HepG2 (cell line): ENCODE measurements around the gene TRPC4AP. TPM values are rescaled to one million over a fixed set of nuclear protein-coding genes. Genes with fewer than 3 reads are reported as not detected.

Experiments used
- ATAC-seq: fragments of 200-7000 bp; cut with Tn5 transposase; 3 replicates; pipeline ENCODE4 v1.9.1; 2020; ENCODE audit warnings: mild to moderate bottlenecking, moderate library complexity
- BruUV-seq: library from RNA; stranded (reverse); fragments of 400-500 nt; replicated peaks from 2 replicates; lab custom pipeline; 2021; lab: Mats Ljungman, UMichigan
- CTCF ChIA-PET: fragments of 300-600 bp; formaldehyde crosslinking; extraction: SDS; loops from one replicate; lab custom pipeline; 2021; ENCODE audit warnings: low total read pairs, inconsistent platforms, low intra/inter-chr PET ratio; lab: Yijun Ruan, JAX
- POLR2A ChIA-PET: fragments of 350-600 bp; sonication (Branson Sonifier 250); formaldehyde crosslinking; loops from one replicate; lab custom pipeline; 2020; ENCODE audit warnings: antibody characterized with exemption, inconsistent platforms; lab: Yijun Ruan, JAX
- DNase-seq: peaks from one replicate; pipeline ENCODE4 v3.0.0-alpha.2; 2015; ENCODE audit warnings: low spot score
- FAIRE-seq: peaks from 3 replicates; lab custom pipeline; 2011; peaks lifted over from hg19 to GRCh38; lab: Jason Lieb, UNC
- H2AFZ ChIP-seq: one replicate; pipeline ENCODE4 v1.6.1; 2011; ENCODE audit warnings: low read length, inconsistent platforms
- H3K27ac ChIP-seq: fragments of 300-600 bp; 3 replicates; pipeline ENCODE4 v1.8.0; 2011; ENCODE audit warnings: mixed run types, mild to moderate bottlenecking, mixed read lengths, low read length, inconsistent platforms; ENCODE audit not compliant: insufficient read depth; ENCODE audit errors: extremely low read length
- H3K27me3 ChIP-seq, 2 experiments: fragments of 200-600 bp in 1 of 2; 2 replicates in 1 of 2; 3 replicates in 1 of 2; pipeline versions ENCODE4 v1.6.0 to v1.8.0; 2011; ENCODE audit warnings: low read length in 2 of 2, mild to moderate bottlenecking in 2 of 2, moderate library complexity in 2 of 2, inconsistent platforms in 1 of 2; ENCODE audit not compliant: insufficient read depth in 2 of 2, control insufficient read depth in 1 of 2
- H3K36me3 ChIP-seq, 2 experiments: fragments of 200-600 bp in 1 of 2; replicated peaks in 1 of 2; 2 replicates in 1 of 2; 3 replicates in 1 of 2; pipeline versions ENCODE4 v1.5.1 to v1.8.0; 2011; ENCODE audit warnings: low read length in 2 of 2, inconsistent platforms in 1 of 2; ENCODE audit not compliant: insufficient read depth in 2 of 2, control insufficient read depth in 1 of 2
- H3K4me1 ChIP-seq: 2 replicates; pipeline ENCODE4 v1.5.1; 2012; ENCODE audit warnings: low read length, inconsistent platforms; ENCODE audit not compliant: insufficient read depth
- H3K4me2 ChIP-seq: 2 replicates; pipeline ENCODE4 v1.6.0; 2011; ENCODE audit warnings: low read depth, low read length, inconsistent platforms
- H3K4me3 ChIP-seq, 3 experiments: fragments of 200-600 bp in 1 of 3; sonication (generic), shearing (Covaris generic) in 1 of 3; replicated peaks in 1 of 3; 2 replicates each; pipeline ENCODE4 v1.5.1; 2011 to 2016; ENCODE audit warnings: low read length in 3 of 3, inconsistent platforms in 2 of 3, low read depth in 2 of 3, mild to moderate bottlenecking in 2 of 3, control low read depth in 1 of 3, mixed read lengths in 1 of 3; ENCODE audit not compliant: insufficient read depth in 1 of 3
- H3K79me2 ChIP-seq: one replicate; pipeline ENCODE4 v1.6.1; 2011; ENCODE audit warnings: low read length, inconsistent platforms; ENCODE audit not compliant: insufficient read depth
- H3K9ac ChIP-seq: 2 replicates; pipeline ENCODE4 v1.6.0; 2011; ENCODE audit warnings: mild to moderate bottlenecking, low read depth, low read length, inconsistent platforms; ENCODE audit not compliant: insufficient read depth
- H3K9me3 ChIP-seq: 2 replicates; pipeline ENCODE4 v1.5.1; 2012; ENCODE audit warnings: mild to moderate bottlenecking, low read length
- H4K20me1 ChIP-seq: 2 replicates; pipeline ENCODE4 v1.6.0; 2011; ENCODE audit warnings: inconsistent platforms, mild to moderate bottlenecking, low read length, moderate library complexity; ENCODE audit not compliant: insufficient read depth
- ATF7 ChIP-seq, 2 experiments: fragments of 450-650 bp in 1 of 2; sonication (generic) in 1 of 2; formaldehyde crosslinking in 1 of 2; IDR thresholded peaks; 2 replicates each; pipeline versions ENCODE4 v1.4.0 to v1.6.1; 2016 to 2020; ENCODE audit warnings: antibody characterized with exemption in 1 of 2, mild to moderate bottlenecking in 1 of 2, missing genetic modification reagents in 1 of 2
- DPF2 ChIP-seq: sonication (generic); formaldehyde crosslinking; IDR thresholded peaks from 2 replicates; pipeline ENCODE4 v1.4.0; 2020; ENCODE audit warnings: mild to moderate bottlenecking, low read depth, missing genetic modification reagents, borderline replicate concordance
- ISX ChIP-seq: sonication (generic); formaldehyde crosslinking; conservative IDR thresholded peaks from 2 replicates; pipeline ENCODE4 v1.5.0; 2020; ENCODE audit warnings: missing genetic modification reagents
- MIXL1 ChIP-seq: IDR thresholded peaks from 2 replicates; pipeline ENCODE4 v1.6.1; 2016
- NFE2L1 ChIP-seq: sonication (generic); formaldehyde crosslinking; IDR thresholded peaks from 2 replicates; pipeline ENCODE4 v1.4.0; 2020; ENCODE audit warnings: missing genetic modification reagents, mild to moderate bottlenecking, borderline replicate concordance
- RCOR2 ChIP-seq: IDR thresholded peaks from 2 replicates; pipeline ENCODE4 v1.6.1; 2016; ENCODE audit warnings: missing biosample characterization, missing genetic modification reagents
- SAFB2 ChIP-seq: sonication (generic); formaldehyde crosslinking; IDR thresholded peaks from 2 replicates; pipeline ENCODE4 v1.5.1; 2020; ENCODE audit warnings: missing genetic modification reagents, low read depth, mild to moderate bottlenecking, borderline replicate concordance
- SMYD3 ChIP-seq: sonication (generic); formaldehyde crosslinking; IDR thresholded peaks from 2 replicates; pipeline ENCODE4 v1.8.1; 2023; ENCODE audit warnings: mild to moderate bottlenecking, missing genetic modification reagents
- TBL1XR1 ChIP-seq: fragments of 150-350 bp; IDR thresholded peaks from 2 replicates; pipeline ENCODE4 v1.6.1; 2014; ENCODE audit warnings: borderline replicate concordance, low read length; ENCODE audit not compliant: partially characterized antibody
- ZMYM2 ChIP-seq: sonication (generic); formaldehyde crosslinking; IDR thresholded peaks from 2 replicates; pipeline ENCODE4 v1.8.0; 2022; ENCODE audit warnings: mild to moderate bottlenecking, missing genetic modification reagents
- ZNF263 ChIP-seq: sonication (generic); formaldehyde crosslinking; IDR thresholded peaks from 2 replicates; pipeline ENCODE4 v1.4.0; 2020; ENCODE audit warnings: missing genetic modification reagents
- ZNF670 ChIP-seq: sonication (generic); formaldehyde crosslinking; IDR thresholded peaks from 2 replicates; pipeline ENCODE4 v1.8.0; 2022; ENCODE audit warnings: mild to moderate bottlenecking, missing genetic modification reagents, borderline replicate concordance
- ZNF850 ChIP-seq: sonication (generic); formaldehyde crosslinking; conservative IDR thresholded peaks from 2 replicates; pipeline ENCODE4 v1.9.0; 2021; ENCODE audit warnings: mild to moderate bottlenecking, missing genetic modification reagents
- WGBS: methylation state at CpG from one replicate; pipeline ENCODE4 v1.1.6; 2017; ENCODE audit warnings: low lambda C conversion rate; 5-methylcytosine and 5-hydroxymethylcytosine counted together
- in situ Hi-C: cut with HindIII; loops from 2 replicates; pipeline ENCODE4 v1.10.0; 2017; ENCODE audit warnings: low pct_unique_long_range_greater_than_20kb; ENCODE audit not compliant: extremely low pct_ligation_motif_present
- intact Hi-C: fragments of 100-400 bp; cut with micrococcal nuclease; formaldehyde crosslinking; loops from one replicate; pipeline ENCODE4 v1.10.0; 2022; ENCODE audit not compliant: unreplicated experiment
- polyA plus RNA-seq, 8 experiments: library from polyadenylated mRNA; depleted of rRNA in 3 of 8; stranded (reverse) in 7 of 8; unstranded in 1 of 8; fragments of >200 nt; fragmentation: Illumina TruSeq in 4 of 8; extraction: Trizol in 4 of 8; gene quantifications; 2 replicates each; pipeline versions ENCODE4 v1.2.1 to v1.2.3, GENCODE V29; 2011 to 2016; ENCODE audit warnings: low read depth in 4 of 8, missing spikeins in 1 of 8, mixed read lengths in 1 of 8; ENCODE audit not compliant: insufficient read depth in 1 of 8
- total RNA-seq, 5 experiments: library from RNA; depleted of rRNA; stranded (reverse); fragments of >200 nt; fragmentation: Illumina TruSeq; extraction: Trizol; gene quantifications; 2 replicates each; pipeline ENCODE4 v1.2.3, GENCODE V29; 2016; ENCODE audit warnings: low read depth in 1 of 5
- TF ChIP-seq, protein P1 (sequence below): sonication (generic); formaldehyde crosslinking; IDR thresholded peaks from 2 replicates; pipeline ENCODE4 v1.8.1; 2022; ENCODE audit warnings: mild to moderate bottlenecking, missing genetic modification reagents
- TF ChIP-seq, protein P2 (sequence below): IDR thresholded peaks from 2 replicates; pipeline ENCODE4 v1.4.0; 2020; ENCODE audit warnings: mild to moderate bottlenecking, missing genetic modification reagents
- TF ChIP-seq, protein P3 (sequence below): sonication (generic); formaldehyde crosslinking; IDR thresholded peaks from 2 replicates; pipeline ENCODE4 v1.8.1; 2023; ENCODE audit warnings: mild to moderate bottlenecking, inconsistent platforms, moderate library complexity, missing genetic modification reagents, borderline replicate concordance

Gene TRPC4AP
- total and polyA plus RNA-seq, 2 of the 13 experiments (the other 11 are each of a cell fraction or from before 2014, with no cell fraction given), result 136 to 137 TPM

DNA sequence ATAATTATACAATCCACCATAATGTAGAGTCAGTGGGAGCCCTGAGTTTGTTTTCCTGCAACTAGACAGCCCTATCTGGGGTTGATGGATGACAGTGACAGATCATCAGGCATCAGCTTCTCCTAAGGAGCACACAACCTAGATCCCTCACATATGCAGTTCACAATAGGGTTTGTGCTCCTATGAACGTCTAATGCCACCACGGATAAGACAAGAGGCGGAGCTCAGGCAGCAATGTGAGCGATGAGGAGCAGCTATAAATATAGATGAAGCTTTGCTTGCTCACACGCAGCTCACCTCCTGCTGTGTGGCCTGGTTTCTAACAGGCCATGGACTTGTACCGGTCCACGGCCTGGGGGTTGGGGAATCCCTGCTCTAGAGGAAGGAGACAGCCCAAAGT, 28.6 kb upstream of the TRPC4AP start (continued):
- TF ChIP-seq, protein P1, sequence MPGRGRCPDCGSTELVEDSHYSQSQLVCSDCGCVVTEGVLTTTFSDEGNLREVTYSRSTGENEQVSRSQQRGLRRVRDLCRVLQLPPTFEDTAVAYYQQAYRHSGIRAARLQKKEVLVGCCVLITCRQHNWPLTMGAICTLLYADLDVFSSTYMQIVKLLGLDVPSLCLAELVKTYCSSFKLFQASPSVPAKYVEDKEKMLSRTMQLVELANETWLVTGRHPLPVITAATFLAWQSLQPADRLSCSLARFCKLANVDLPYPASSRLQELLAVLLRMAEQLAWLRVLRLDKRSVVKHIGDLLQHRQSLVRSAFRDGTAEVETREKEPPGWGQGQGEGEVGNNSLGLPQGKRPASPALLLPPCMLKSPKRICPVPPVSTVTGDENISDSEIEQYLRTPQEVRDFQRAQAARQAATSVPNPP, result no peak
- no peak for TF ChIP-seq SMYD3 (CRISPR knock-in tag)
- no peak for TF ChIP-seq MIXL1 (CRISPR knock-in tag)
- TF ChIP-seq ZNF263 (CRISPR knock-in tag), result no peak
- TF ChIP-seq RCOR2 (CRISPR knock-in tag), result no peak
- TF ChIP-seq, protein P2, sequence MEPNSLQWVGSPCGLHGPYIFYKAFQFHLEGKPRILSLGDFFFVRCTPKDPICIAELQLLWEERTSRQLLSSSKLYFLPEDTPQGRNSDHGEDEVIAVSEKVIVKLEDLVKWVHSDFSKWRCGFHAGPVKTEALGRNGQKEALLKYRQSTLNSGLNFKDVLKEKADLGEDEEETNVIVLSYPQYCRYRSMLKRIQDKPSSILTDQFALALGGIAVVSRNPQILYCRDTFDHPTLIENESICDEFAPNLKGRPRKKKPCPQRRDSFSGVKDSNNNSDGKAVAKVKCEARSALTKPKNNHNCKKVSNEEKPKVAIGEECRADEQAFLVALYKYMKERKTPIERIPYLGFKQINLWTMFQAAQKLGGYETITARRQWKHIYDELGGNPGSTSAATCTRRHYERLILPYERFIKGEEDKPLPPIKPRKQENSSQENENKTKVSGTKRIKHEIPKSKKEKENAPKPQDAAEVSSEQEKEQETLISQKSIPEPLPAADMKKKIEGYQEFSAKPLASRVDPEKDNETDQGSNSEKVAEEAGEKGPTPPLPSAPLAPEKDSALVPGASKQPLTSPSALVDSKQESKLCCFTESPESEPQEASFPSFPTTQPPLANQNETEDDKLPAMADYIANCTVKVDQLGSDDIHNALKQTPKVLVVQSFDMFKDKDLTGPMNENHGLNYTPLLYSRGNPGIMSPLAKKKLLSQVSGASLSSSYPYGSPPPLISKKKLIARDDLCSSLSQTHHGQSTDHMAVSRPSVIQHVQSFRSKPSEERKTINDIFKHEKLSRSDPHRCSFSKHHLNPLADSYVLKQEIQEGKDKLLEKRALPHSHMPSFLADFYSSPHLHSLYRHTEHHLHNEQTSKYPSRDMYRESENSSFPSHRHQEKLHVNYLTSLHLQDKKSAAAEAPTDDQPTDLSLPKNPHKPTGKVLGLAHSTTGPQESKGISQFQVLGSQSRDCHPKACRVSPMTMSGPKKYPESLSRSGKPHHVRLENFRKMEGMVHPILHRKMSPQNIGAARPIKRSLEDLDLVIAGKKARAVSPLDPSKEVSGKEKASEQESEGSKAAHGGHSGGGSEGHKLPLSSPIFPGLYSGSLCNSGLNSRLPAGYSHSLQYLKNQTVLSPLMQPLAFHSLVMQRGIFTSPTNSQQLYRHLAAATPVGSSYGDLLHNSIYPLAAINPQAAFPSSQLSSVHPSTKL (CRISPR knock-in tag), result no peak
- TF ChIP-seq SAFB2, result no peak
- no peak for TF ChIP-seq ATF7 (IDR thresholded peaks at IDR 0.05)
- no peak for TF ChIP-seq ATF7 (CRISPR knock-in tag; IDR thresholded peaks at IDR 0.05)

DNA sequence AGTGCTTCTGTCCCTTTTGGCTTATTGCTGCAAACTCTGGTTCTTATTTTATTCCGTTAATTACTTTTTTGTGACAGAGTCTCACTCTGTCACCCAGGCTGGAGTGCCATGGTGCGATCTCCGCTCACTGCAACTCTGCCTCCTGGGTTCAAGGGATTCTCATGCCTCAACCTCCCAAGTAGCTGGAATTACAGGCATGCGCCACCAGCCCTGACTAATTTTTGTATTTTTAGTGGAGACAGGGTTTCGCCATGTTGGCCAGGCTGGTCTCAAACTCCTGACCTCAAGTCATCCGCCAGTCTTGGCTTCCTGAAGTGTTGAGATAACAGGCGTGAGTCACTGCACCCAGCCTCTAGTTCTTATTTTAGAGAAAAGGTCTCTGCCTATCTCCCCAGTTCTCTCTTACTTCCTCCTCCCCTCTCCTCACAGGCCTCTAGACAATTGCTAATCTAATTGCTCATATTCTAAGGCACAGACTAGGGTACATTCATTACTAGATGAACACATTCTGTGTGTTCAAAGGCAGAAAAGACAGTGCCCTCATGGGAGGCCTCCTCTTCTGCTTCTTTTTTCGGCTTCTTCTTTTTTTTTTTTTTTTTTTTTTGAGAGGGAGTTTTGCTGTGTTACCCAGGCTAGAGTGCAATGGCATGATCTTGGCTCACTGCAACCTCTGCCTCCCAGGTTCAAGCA, 27.6 kb upstream of the TRPC4AP start:
- BruUV-seq, result no TSS peak
- no peaks in the 10 kb centered on the region for H3K79me2 ChIP-seq
- H3K4me1 ChIP-seq, result no peaks in the 10 kb centered on the region
- no peaks in the 10 kb centered on the region for H3K9me3 ChIP-seq
- H2AFZ ChIP-seq, result no peak overlapping the region
- ChIA-PET POLR2A (no interaction called here), CTCF (no interaction called here)
- no peaks in the 10 kb centered on the region for H3K27me3 ChIP-seq
- intact Hi-C loops, result no loop called here
- DNase-seq (no peak), FAIRE-seq (no peak), ATAC-seq (no peak)
- no peak overlapping the region for H3K27ac ChIP-seq
- no peak overlapping the region for H3K9ac ChIP-seq
- no peaks in the 10 kb centered on the region for H4K20me1 ChIP-seq
- H3K4me2 ChIP-seq, result no peak overlapping the region
- in situ Hi-C loops, result no loop called here
- 97% methylated on average over 8 of the region's 8 CpGs for WGBS
- H3K4me3 ChIP-seq, result no peak overlapping the region
- peaks cover 16 to 45% of the 10 kb centered on the region in 2 experiments for H3K36me3 ChIP-seq
- TF ChIP-seq TBL1XR1 (no peak), DPF2 (CRISPR knock-in tag) (no peak), NFE2L1 (CRISPR knock-in tag) (no peak), ZNF850 (CRISPR knock-in tag) (no peak), ISX (CRISPR knock-in tag) (no peak), ZMYM2 (CRISPR knock-in tag) (no peak), ZNF670 (CRISPR knock-in tag) (no peak)
- TF ChIP-seq, protein P3, sequence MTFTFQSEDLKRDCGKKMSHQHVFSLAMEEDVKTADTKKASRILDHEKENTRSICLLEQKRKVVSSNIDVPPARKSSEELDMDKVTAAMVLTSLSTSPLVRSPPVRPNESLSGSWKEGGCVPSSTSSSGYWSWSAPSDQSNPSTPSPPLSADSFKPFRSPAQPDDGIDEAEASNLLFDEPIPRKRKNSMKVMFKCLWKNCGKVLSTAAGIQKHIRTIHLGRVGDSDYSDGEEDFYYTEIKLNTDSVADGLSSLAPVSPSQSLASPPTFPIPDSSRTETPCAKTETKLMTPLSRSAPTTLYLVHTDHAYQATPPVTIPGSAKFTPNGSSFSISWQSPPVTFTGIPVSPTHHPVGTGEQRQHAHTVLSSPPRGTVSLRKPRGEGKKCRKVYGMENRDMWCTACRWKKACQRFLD (CRISPR knock-in tag), result no peak
